Gastrocnemius medialis (tissue), 4 donors: ENCODE data around the gene LDLRAD4.

ENCODE experiments used
- CTCF ChIP-seq, 5 experiments: fragments of 450-650 bp in 3 of 5; fragments of 200-600 bp in 2 of 5; sonication (generic) in 2 of 5; IDR thresholded peaks in 4 of 5; conservative IDR thresholded peaks in 1 of 5; 1 replicate in 4 of 5; 2 replicates in 1 of 5; pipeline ENCODE4 v1.5.1; 2016 to 2019; ENCODE audit warnings: antibody characterized with exemption in 5 of 5, mild to moderate bottlenecking in 3 of 5, moderate library complexity in 3 of 5
- POLR2A ChIP-seq, 2 donors: fragments of 450-650 bp; IDR thresholded peaks; one replicate each; pipeline ENCODE4 v1.6.1; 2017; ENCODE audit warnings: antibody characterized with exemption in 2 of 2, mild to moderate bottlenecking in 2 of 2, moderate library complexity in 2 of 2

- TF ChIP-seq CTCF (IDR thresholded peaks at IDR 0.05 in 4 of 5, conservative IDR thresholded peaks at IDR 0.05 in 1 of 5) (no peak), POLR2A (IDR thresholded peaks at IDR 0.05) (no peak)
Measured at GRCh38 chr18:13256444-13257305, 38.1 kb downstream of the LDLRAD4 start.
